Activated CD4-positive, alpha-beta T cell treated with anti-CD3 and anti-CD28 coated beads, Interleukin-2, amount 50 U/mL, for 1 hour (primary cell): ENCODE data around the gene MLLT6.

Experiments used
- DNase-seq: peaks from one replicate; pipeline ENCODE4 v3.0.0-alpha.2; 2020

The MLLT6 gene

GRCh38 chr17:38676706-38677504, 28.2 kb upstream of the MLLT6 start:
- DNase-seq: peak; percentile 78

GRCh38 chr17:38677819-38678218, 27.3 kb upstream of the MLLT6 start:
- DNase-seq: no peak

- DNase-seq: no peak
Observed at GRCh38 chr17:38681096-38681495, 24.0 kb upstream of the MLLT6 start.

GRCh38 chr17:38685491-38685890, 19.6 kb upstream of the MLLT6 start:
- no peak for DNase-seq

GRCh38 chr17:38687286-38687685, 17.8 kb upstream of the MLLT6 start:
- DNase-seq: no peak

GRCh38 chr17:38690386-38690785, 14.7 kb upstream of the MLLT6 start:
- no peak for DNase-seq

GRCh38 chr17:38691154-38691553, 13.9 kb upstream of the MLLT6 start:
- DNase-seq: no peak

- no peak for DNase-seq
Observed at GRCh38 chr17:38693700-38694329, 11.3 kb upstream of the MLLT6 start.

GRCh38 chr17:38697061-38697820, 7.8 kb upstream of the MLLT6 start:
- no peak for DNase-seq

- DNase-seq: no peak
Observed at GRCh38 chr17:38698760-38699159, 6.3 kb upstream of the MLLT6 start.

GRCh38 chr17:38701504-38702165, 3.4 kb upstream of the MLLT6 start:
- DNase-seq: peak; percentile 61

GRCh38 chr17:38702166-38702915, 2.7 kb upstream of the MLLT6 start:
- peak; percentile 75 for DNase-seq

- no peak for DNase-seq
Observed at GRCh38 chr17:38702916-38703741, 1.9 kb upstream of the MLLT6 start.

GRCh38 chr17:38703742-38704605, 1.1 kb upstream of the MLLT6 start:
- peak; percentile 61 for DNase-seq

- peak; percentile 20 for DNase-seq
Observed at GRCh38 chr17:38705523-38705802, 390 bp downstream of the MLLT6 start.

- no peak for DNase-seq
Observed at GRCh38 chr17:38705803-38706504, 881 bp downstream of the MLLT6 start.

- DNase-seq: no peak
Observed at GRCh38 chr17:38706505-38707216, 1.6 kb downstream of the MLLT6 start.

GRCh38 chr17:38707678-38708351, 2.7 kb downstream of the MLLT6 start:
- no peak for DNase-seq
